ENCODE measurements around the gene CCDC85B.

- TF ChIP-seq RAD21 (IDR thresholded peaks at IDR 0.05; ENCODE audit: low read depth) (no peak), TCF12 (IDR thresholded peaks at IDR 0.05; ENCODE audit: low read depth) (peak; percentile 78; the same call in 1 of the 2 replicates), YY1 (IDR thresholded peaks at IDR 0.05; ENCODE audit: low read depth) (0 out of 2 replicates have a peak, but pooled peaks have one; percentile 33), FOXM1 (IDR thresholded peaks at IDR 0.05; ENCODE audit: borderline replicate concordance, low read depth) (peak; percentile 79), EP300 (IDR thresholded peaks at IDR 0.05; ENCODE audit: borderline replicate concordance) (peak; percentile 74; the same call in 1 of the 2 replicates)
- TF ChIP-seq, protein P1, sequence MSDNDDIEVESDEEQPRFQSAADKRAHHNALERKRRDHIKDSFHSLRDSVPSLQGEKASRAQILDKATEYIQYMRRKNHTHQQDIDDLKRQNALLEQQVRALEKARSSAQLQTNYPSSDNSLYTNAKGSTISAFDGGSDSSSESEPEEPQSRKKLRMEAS (IDR thresholded peaks at IDR 0.05): 0 out of 2 replicates have a peak, but pooled peaks have one; percentile 28
Observed at GRCh38 chr11:65903068-65903481, 12.6 kb downstream of the CCDC85B start.
